HCT116 (cell line): ENCODE data around the gene PHF21B. TPM values are rescaled to one million over a fixed set of nuclear protein-coding genes. Genes with fewer than 3 reads are reported as not detected.

Source experiments
- ATAC-seq: fragments of 200-7000 bp; cut with Tn5 transposase; 2 replicates; pipeline ENCODE4 v1.9.1; 2020; ENCODE audit warnings: mild to moderate bottlenecking, moderate library complexity
- BruUV-seq: library from RNA; stranded (reverse); fragments of 400-500 nt; replicated peaks from 2 replicates; lab custom pipeline; 2021; lab: Mats Ljungman, UMichigan
- CTCF ChIA-PET: fragments of 300-600 bp; sonication (Branson Sonifier 250); formaldehyde crosslinking; loops from one replicate; lab custom pipeline; 2021; ENCODE audit warnings: antibody characterized with exemption; lab: Charles Lee
- POLR2A ChIA-PET: fragments of 300-600, 350-600 bp; sonication (Branson Sonifier 250); formaldehyde crosslinking; loops from one replicate; lab custom pipeline; 2021; ENCODE audit warnings: antibody characterized with exemption; lab: Charles Lee
- RAD21 ChIA-PET, 2 experiments: fragments of 300-600 bp; sonication (Branson Sonifier 250); formaldehyde crosslinking; loops; one replicate each; lab custom pipeline; 2023; ENCODE audit warnings: low total read pairs in 2 of 2; ENCODE audit not compliant: uncharacterized antibody in 2 of 2, unreplicated experiment in 2 of 2, low non-redundant PET in 1 of 2; lab: Charles Lee
- DNase-seq: peaks from one replicate; pipeline ENCODE4 v3.0.0-alpha.2; 2010; ENCODE audit warnings: low read depth, low spot score
- H2AFZ ChIP-seq: fragments of 200-600 bp; shearing (Covaris generic), sonication (generic); 2 replicates; pipeline ENCODE4 v1.6.1; 2017; ENCODE audit warnings: low read depth, mixed run types, mixed read lengths, antibody characterized with exemption, low read length; ENCODE audit not compliant: poor library complexity, severe bottlenecking
- H3K27ac ChIP-seq: 2 replicates; pipeline ENCODE4 v1.5.1; 2012; ENCODE audit warnings: low read depth, low read length
- H3K27me3 ChIP-seq: fragments of 200-600 bp; sonication (generic); 2 replicates; pipeline ENCODE4 v1.6.1; 2016; ENCODE audit warnings: mixed run types, low read length, mixed read lengths; ENCODE audit not compliant: insufficient read depth
- H3K36me3 ChIP-seq, 2 experiments: fragments of 200-500 bp in 1 of 2; fragments of 200-600 bp in 1 of 2; sonication (Bioruptor generic) in 1 of 2; sonication (generic) in 1 of 2; 2 replicates each; pipeline versions ENCODE4 v1.5.1 to v1.6.1; 2014 to 2016; ENCODE audit warnings: low read length in 2 of 2, inconsistent platforms in 1 of 2, mixed read lengths in 1 of 2, mixed run types in 1 of 2; ENCODE audit not compliant: insufficient read depth in 2 of 2, control insufficient read depth in 1 of 2
- H3K4me1 ChIP-seq, 2 experiments: fragments of 200-600 bp in 1 of 2; sonication (generic) in 1 of 2; 2 replicates each; pipeline versions ENCODE4 v1.5.1 to v1.6.1; 2012 to 2017; ENCODE audit warnings: low read length in 2 of 2, inconsistent platforms in 1 of 2, mild to moderate bottlenecking in 1 of 2, mixed read lengths in 1 of 2, mixed run types in 1 of 2, moderate library complexity in 1 of 2; ENCODE audit not compliant: insufficient read depth in 2 of 2, control insufficient read depth in 1 of 2
- H3K4me2 ChIP-seq: fragments of 200-600 bp; sonication (generic); 2 replicates; pipeline ENCODE4 v1.6.1; 2017; ENCODE audit warnings: mixed run types, low read length, mixed read lengths
- H3K4me3 ChIP-seq, 2 experiments: fragments of 200-600 bp in 1 of 2; sonication (generic) in 1 of 2; replicated peaks in 1 of 2; 2 replicates each; pipeline ENCODE4 v1.5.1; 2011 to 2016; ENCODE audit warnings: low read length in 2 of 2, control low read depth in 1 of 2, low read depth in 1 of 2, mild to moderate bottlenecking in 1 of 2, mixed read lengths in 1 of 2, mixed run types in 1 of 2
- H3K79me2 ChIP-seq: fragments of 200-600 bp; sonication (generic); 2 replicates; pipeline ENCODE4 v1.6.1; 2017; ENCODE audit warnings: mild to moderate bottlenecking, mixed run types, low read length, moderate library complexity, mixed read lengths; ENCODE audit not compliant: insufficient read depth
- H3K9ac ChIP-seq: fragments of 200-600 bp; sonication (generic); 2 replicates; pipeline ENCODE4 v1.6.1; 2016; ENCODE audit warnings: low read length, mixed read lengths
- H3K9me2 ChIP-seq: fragments of 200-600 bp; sonication (generic), shearing (Covaris generic); 2 replicates; pipeline ENCODE4 v1.6.1; 2017; ENCODE audit warnings: mixed run types, mild to moderate bottlenecking, moderate library complexity; ENCODE audit not compliant: insufficient read depth
- H3K9me3 ChIP-seq, 2 experiments: fragments of 200-500 bp in 1 of 2; fragments of 200-600 bp in 1 of 2; sonication (Bioruptor generic) in 1 of 2; sonication (generic) in 1 of 2; 2 replicates each; pipeline ENCODE4 v1.6.1; 2014 to 2017; ENCODE audit warnings: low read length in 2 of 2, mixed read lengths in 2 of 2, inconsistent platforms in 1 of 2, low read depth in 1 of 2, mild to moderate bottlenecking in 1 of 2, mixed run types in 1 of 2, moderate library complexity in 1 of 2; ENCODE audit not compliant: control insufficient read depth in 1 of 2, insufficient read depth in 1 of 2
- H4K20me1 ChIP-seq: fragments of 200-600 bp; sonication (generic), shearing (Covaris generic); 2 replicates; pipeline ENCODE4 v1.6.1; 2017; ENCODE audit warnings: mixed run types, mild to moderate bottlenecking, moderate library complexity; ENCODE audit not compliant: insufficient read depth
- CBX3 ChIP-seq: IDR thresholded peaks from 2 replicates; pipeline ENCODE4 v1.6.1; 2012; ENCODE audit warnings: low read depth
- MAX ChIP-seq: IDR thresholded peaks from 2 replicates; pipeline ENCODE4 v1.6.1; 2012
- POLR2AphosphoS5 ChIP-seq: IDR thresholded peaks from 2 replicates; pipeline ENCODE4 v1.6.1; 2011; ENCODE audit warnings: mild to moderate bottlenecking, low read depth, low read length, moderate library complexity
- REST ChIP-seq: IDR thresholded peaks from 2 replicates; pipeline ENCODE4 v1.6.1; 2012; ENCODE audit warnings: low read depth
- SIN3A ChIP-seq: IDR thresholded peaks from 2 replicates; pipeline ENCODE4 v1.6.1; 2012; ENCODE audit warnings: low read depth
- YY1 ChIP-seq: IDR thresholded peaks from 2 replicates; pipeline ENCODE4 v1.6.1; 2011; ENCODE audit warnings: low read length, low read depth, moderate library complexity, mild to moderate bottlenecking; ENCODE audit not compliant: insufficient replicate concordance; ENCODE audit errors: extremely low read depth
- intact Hi-C: fragments of 100-400 bp; cut with micrococcal nuclease; formaldehyde crosslinking; loops from 2 replicates; pipeline ENCODE4 v1.10.0; 2022
- total RNA-seq: library from RNA; stranded (reverse); gene quantifications from one replicate; pipeline ENCODE4 v1.2.1, GENCODE V29; 2021; ENCODE audit not compliant: unreplicated experiment

Gene PHF21B
- total RNA-seq, 1 experiment from 2014 or later, result not detected

GRCh38 chr22:44937216-44937615 is 72.6 kb downstream of the PHF21B start:
- intact Hi-C loops, result no loop called here
- no peak overlapping the region for H3K9ac ChIP-seq
- H3K4me2 ChIP-seq, result no peak overlapping the region
- H3K27ac ChIP-seq, result no peak overlapping the region
- H4K20me1 ChIP-seq, result no peaks in the 10 kb centered on the region
- ChIA-PET CTCF (no interaction called here), RAD21 (no interaction called here), POLR2A (no interaction called here)
- no peak for TF ChIP-seq MAX
- no peak for TF ChIP-seq CBX3
- TF ChIP-seq SIN3A, result no peak
- no peak for TF ChIP-seq POLR2AphosphoS5
- TF ChIP-seq REST, result no peak
- TF ChIP-seq YY1, result no peak
- no peak overlapping the region for H2AFZ ChIP-seq
- DNase-seq (no peak), ATAC-seq (no peak)
- peaks cover 20% of the 10 kb centered on the region; the same call in 1 of the 2 replicates for H3K27me3 ChIP-seq
- H3K79me2 ChIP-seq, result no peaks in the 10 kb centered on the region
- no peaks in the 10 kb centered on the region for H3K36me3 ChIP-seq
- no peaks in the 10 kb centered on the region for H3K4me1 ChIP-seq
- BruUV-seq, result no TSS peak
- no peaks in the 10 kb centered on the region for H3K9me2 ChIP-seq
- no peaks in the 10 kb centered on the region for H3K9me3 ChIP-seq
- H3K4me3 ChIP-seq, result no peak overlapping the region
